ENCODE data around the gene PLCXD3.

DNA sequence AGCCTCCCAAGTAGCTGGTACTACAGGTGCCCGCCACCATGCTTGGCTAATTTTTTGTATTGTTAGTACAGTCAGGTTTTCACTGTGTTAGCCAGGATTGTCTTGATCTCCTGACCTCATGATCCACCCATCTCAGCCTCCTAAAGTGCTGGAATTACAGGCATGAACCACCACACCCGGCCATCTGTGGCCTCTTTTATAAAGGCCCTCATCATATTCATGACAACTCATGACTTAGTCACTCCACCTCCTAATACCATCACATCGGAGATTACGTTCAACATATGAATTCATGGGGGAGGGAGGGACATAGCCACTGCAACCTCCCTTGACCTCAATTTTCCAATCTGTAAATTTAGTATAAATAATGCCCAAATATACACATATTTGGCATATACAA, 27.2 kb upstream of the PLCXD3 start:
- TF ChIP-seq POLR2A (IDR thresholded peaks at IDR 0.05), result no peak
- TF ChIP-seq, protein P1, sequence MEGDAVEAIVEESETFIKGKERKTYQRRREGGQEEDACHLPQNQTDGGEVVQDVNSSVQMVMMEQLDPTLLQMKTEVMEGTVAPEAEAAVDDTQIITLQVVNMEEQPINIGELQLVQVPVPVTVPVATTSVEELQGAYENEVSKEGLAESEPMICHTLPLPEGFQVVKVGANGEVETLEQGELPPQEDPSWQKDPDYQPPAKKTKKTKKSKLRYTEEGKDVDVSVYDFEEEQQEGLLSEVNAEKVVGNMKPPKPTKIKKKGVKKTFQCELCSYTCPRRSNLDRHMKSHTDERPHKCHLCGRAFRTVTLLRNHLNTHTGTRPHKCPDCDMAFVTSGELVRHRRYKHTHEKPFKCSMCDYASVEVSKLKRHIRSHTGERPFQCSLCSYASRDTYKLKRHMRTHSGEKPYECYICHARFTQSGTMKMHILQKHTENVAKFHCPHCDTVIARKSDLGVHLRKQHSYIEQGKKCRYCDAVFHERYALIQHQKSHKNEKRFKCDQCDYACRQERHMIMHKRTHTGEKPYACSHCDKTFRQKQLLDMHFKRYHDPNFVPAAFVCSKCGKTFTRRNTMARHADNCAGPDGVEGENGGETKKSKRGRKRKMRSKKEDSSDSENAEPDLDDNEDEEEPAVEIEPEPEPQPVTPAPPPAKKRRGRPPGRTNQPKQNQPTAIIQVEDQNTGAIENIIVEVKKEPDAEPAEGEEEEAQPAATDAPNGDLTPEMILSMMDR (IDR thresholded peaks at IDR 0.05 in 8 of 11, conservative IDR thresholded peaks at IDR 0.05 in 3 of 11), result no peak

Measured in spleen (tissue), 7 donors.